Stomach (tissue), 9 donors: Measurements from ENCODE around the gene B3GNT8. TPM values are rescaled to one million over a fixed set of nuclear protein-coding genes. Genes with fewer than 3 reads are reported as not detected.
"Not testable (repeated sequence)": the region's sequence is repeated elsewhere in the genome, so short reads cannot be mapped to it uniquely, and the experiment has no call there.

ENCODE experiments used
- DNase-seq, 2 donors: peaks; one replicate each; pipeline versions ENCODE4 v3.0.0 to v3.0.0-alpha.2; 2013 to 2019
- H3K27ac ChIP-seq, 5 donors: fragments of 200-600 bp in 4 of 5; sonication (generic) in 4 of 5; one replicate each; pipeline ENCODE4 v1.5.1; 2013 to 2019; ENCODE audit warnings: mild to moderate bottlenecking in 1 of 5, moderate library complexity in 1 of 5
- H3K27me3 ChIP-seq, 3 donors: fragments of 200-600 bp; sonication (generic); one replicate each; pipeline ENCODE4 v1.5.1; 2017 to 2019; ENCODE audit warnings: mixed run types in 1 of 3
- H3K36me3 ChIP-seq, 4 donors: fragments of 200-600 bp; sonication (generic); 1 replicate in 3 of 4; 2 replicates in 1 of 4; pipeline ENCODE4 v1.5.1; 2016 to 2019
- H3K4me1 ChIP-seq, 4 donors: fragments of 200-600 bp; sonication (generic); one replicate each; pipeline ENCODE4 v1.5.1; 2016 to 2019
- H3K4me3 ChIP-seq, 4 donors: fragments of 200-600 bp; sonication (generic) in 3 of 4; one replicate each; pipeline ENCODE4 v1.5.1; 2016 to 2019; ENCODE audit warnings: mild to moderate bottlenecking in 1 of 4
- H3K9me3 ChIP-seq, 4 donors: fragments of 200-600 bp; sonication (generic); one replicate each; pipeline ENCODE4 v1.5.1; 2016 to 2019
- CTCF ChIP-seq, 7 experiments: fragments of 450-650 bp in 4 of 7; fragments of 200-600 bp in 3 of 7; sonication (generic) in 3 of 7; IDR thresholded peaks; one replicate each; pipeline ENCODE4 v1.5.1; 2016 to 2019; ENCODE audit warnings: antibody characterized with exemption in 7 of 7, control low read depth in 2 of 7, mild to moderate bottlenecking in 1 of 7
- EP300 ChIP-seq: sonication (generic); formaldehyde crosslinking; IDR thresholded peaks from one replicate; pipeline ENCODE4 v1.6.1; 2017; ENCODE audit warnings: antibody characterized with exemption
- POLR2A ChIP-seq, 4 donors: fragments of 450-650 bp; IDR thresholded peaks; one replicate each; pipeline ENCODE4 v1.6.1; 2016; ENCODE audit warnings: antibody characterized with exemption in 4 of 4, control low read depth in 2 of 4, mild to moderate bottlenecking in 1 of 4, moderate library complexity in 1 of 4
- POLR2AphosphoS5 ChIP-seq, 3 donors: sonication (generic); formaldehyde crosslinking; IDR thresholded peaks; one replicate each; pipeline ENCODE4 v1.6.1; 2016; ENCODE audit warnings: antibody characterized with exemption in 3 of 3
- WGBS, 5 donors: extraction: QIAGEN DNeasy Blood & Tissue Kit in 3 of 5; methylation state at CpG; one replicate each; pipeline versions ENCODE4 v1.1.5 to v1.1.7; 2013 to 2018; 5-methylcytosine and 5-hydroxymethylcytosine counted together
- intact Hi-C: fragments of 100-400 bp; cut with DNase I; formaldehyde crosslinking; loops from one replicate; pipeline ENCODE4 v1.15.1; 2023; ENCODE audit warnings: low total_unique reads
- polyA plus RNA-seq, 3 donors: library from polyadenylated mRNA; stranded (reverse); fragments of 200-250 nt; gene quantifications; one replicate each; pipeline ENCODE4 v1.2.3, GENCODE V29; 2013
- total RNA-seq, 5 donors: library from RNA; depleted of rRNA; stranded (reverse); fragments of >200 nt; gene quantifications; one replicate each; pipeline versions ENCODE4 v1.1.0 to v1.2.3, GENCODE V29; 2014 to 2016
- donor health status: healthy with polysubstance abuse.
- donor health status: Bipolar disorder and iron deficiency.
- donor health status: healthy.

Gene B3GNT8
- total and polyA plus RNA-seq, 8 donors: 0.92 to 158 (median 5.4) TPM; not detected in 2

- TF ChIP-seq EP300 (no peak), POLR2A (IDR thresholded peaks at IDR 0.05) (no peak), CTCF (IDR thresholded peaks at IDR 0.05) (no peak), POLR2AphosphoS5 (IDR thresholded peaks at IDR 0.05) (no peak)
- no peak for DNase-seq
- 84 to 90% (median 87%) methylated on average over 12 of the region's 12 CpGs for WGBS, 5 donors
- peaks cover 0 to 20% (median 19%) of the 10 kb centered on the region in 4 donors for H3K4me1 ChIP-seq
- H3K27ac ChIP-seq: no peak overlapping the region
- peaks cover 21 to 52% (median 51%) of the 10 kb centered on the region in 4 donors for H3K36me3 ChIP-seq
- intact Hi-C loops: no loop called here
- H3K9me3 ChIP-seq: no peaks in the 10 kb centered on the region
- no peak overlapping the region for H3K4me3 ChIP-seq
- no peaks in the 10 kb centered on the region for H3K27me3 ChIP-seq
These were observed 34.4 kb downstream of the B3GNT8 start for GRCh38 chr19:41392775-41393174.

DNA sequence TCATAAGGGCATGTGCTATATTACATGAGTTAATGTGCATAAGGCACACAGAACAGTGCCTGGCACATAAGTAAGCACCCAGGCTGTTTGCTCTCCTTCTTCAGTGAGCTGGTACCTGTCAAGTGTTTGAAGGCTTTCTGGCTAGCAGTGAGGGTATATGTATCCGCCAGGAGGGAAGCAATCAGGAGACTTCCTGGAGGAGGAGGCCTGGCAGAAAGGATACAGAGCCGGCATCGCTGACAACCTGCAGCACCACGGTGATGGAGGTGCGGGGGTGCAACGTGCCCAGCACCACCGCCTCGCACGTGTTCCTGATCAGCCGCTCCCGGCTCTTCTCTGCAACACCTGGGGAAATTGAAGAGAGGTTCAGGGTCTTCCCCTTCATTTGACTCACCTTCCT is 35.6 kb downstream of the B3GNT8 start:
- intact Hi-C loops: no loop called here
- Histone ChIP-seq H3K4me1 (peaks cover 0 to 16% (median 14%) of the 10 kb centered on the region in 4 donors), H3K27ac (no peak overlapping the region), H3K36me3 (peaks cover 21 to 63% (median 59%) of the 10 kb centered on the region in 4 donors), H3K27me3 (no peaks in the 10 kb centered on the region), H3K9me3 (no peaks in the 10 kb centered on the region), H3K4me3 (no peak overlapping the region)
- TF ChIP-seq EP300 (no peak), CTCF (IDR thresholded peaks at IDR 0.05) (no peak), POLR2A (IDR thresholded peaks at IDR 0.05) (no peak), POLR2AphosphoS5 (IDR thresholded peaks at IDR 0.05) (no peak)
- 86 to 95% (median 90%) methylated on average over 10 to 11 of the region's 11 CpGs for WGBS, 5 donors
- no peak for DNase-seq

GRCh38 chr19:41386442-41386841 is 40.7 kb downstream of the B3GNT8 start:
- no peak for DNase-seq
- Histone ChIP-seq H3K4me3 (no peak overlapping the region), H3K27ac (no peak overlapping the region), H3K4me1 (no peaks in the 10 kb centered on the region), H3K36me3 (peaks cover 12 to 95% (median 92%) of the 10 kb centered on the region in 4 donors), H3K27me3 (no peaks in the 10 kb centered on the region), H3K9me3 (no peaks in the 10 kb centered on the region)
- intact Hi-C loops: no loop called here
- TF ChIP-seq EP300 (no peak), POLR2AphosphoS5 (IDR thresholded peaks at IDR 0.05) (no peak), POLR2A (IDR thresholded peaks at IDR 0.05) (no peak), CTCF (IDR thresholded peaks at IDR 0.05) (no peak)
- WGBS, 5 donors: 82 to 93% (median 88%) methylated on average over 13 of the region's 13 CpGs

GRCh38 chr19:41384351-41384750 is 42.8 kb downstream of the B3GNT8 start:
- peaks cover 0 to 8% (median 0%) of the 10 kb centered on the region in 4 donors for H3K4me1 ChIP-seq
- DNase-seq: no peak
- WGBS, 5 donors: 85 to 93% (median 89%) methylated on average over 5 of the region's 5 CpGs
- H3K9me3 ChIP-seq: no peaks in the 10 kb centered on the region
- intact Hi-C loops: no loop called here
- TF ChIP-seq EP300 (no peak), POLR2A (IDR thresholded peaks at IDR 0.05) (no peak), POLR2AphosphoS5 (IDR thresholded peaks at IDR 0.05) (no peak), CTCF (IDR thresholded peaks at IDR 0.05) (no peak)
- peaks cover 0 to 78% (median 71%) of the 10 kb centered on the region in 4 donors for H3K36me3 ChIP-seq
- H3K27me3 ChIP-seq: no peaks in the 10 kb centered on the region
- no peak overlapping the region for H3K4me3 ChIP-seq
- H3K27ac ChIP-seq: no peak overlapping the region

- intact Hi-C loops, H3K27me3 ChIP-seq, H3K27ac ChIP-seq, DNase-seq, H3K4me3 ChIP-seq, H3K9me3 ChIP-seq: not testable (repeated sequence)
- peaks cover 0 to 23% (median 9%) of the 10 kb centered on the region in 4 donors for H3K4me1 ChIP-seq
- peaks cover 0 to 50% (median 46%) of the 10 kb centered on the region in 4 donors for H3K36me3 ChIP-seq
- 93 to 97% (median 95%) methylated on average over 8 of the region's 8 CpGs for WGBS, 5 donors
These were observed 45.6 kb downstream of the B3GNT8 start for GRCh38 chr19:41381536-41381935.
